Uterus (tissue), 2 donors: ENCODE data around the gene SCLY.

ENCODE experiments used
- POLR2A ChIP-seq, 2 donors: fragments of 450-650 bp; IDR thresholded peaks; one replicate each; pipeline ENCODE4 v1.6.1; 2016; ENCODE audit warnings: antibody characterized with exemption in 2 of 2, mild to moderate bottlenecking in 1 of 2, moderate library complexity in 1 of 2
- TF ChIP-seq, protein P1 (sequence below), 4 experiments: fragments of 200-600 bp in 2 of 4; fragments of 450-650 bp in 2 of 4; sonication (generic) in 2 of 4; IDR thresholded peaks; one replicate each; pipeline ENCODE4 v1.5.1; 2016 to 2019; ENCODE audit warnings: antibody characterized with exemption in 4 of 4, mild to moderate bottlenecking in 2 of 4, moderate library complexity in 1 of 4

DNA sequence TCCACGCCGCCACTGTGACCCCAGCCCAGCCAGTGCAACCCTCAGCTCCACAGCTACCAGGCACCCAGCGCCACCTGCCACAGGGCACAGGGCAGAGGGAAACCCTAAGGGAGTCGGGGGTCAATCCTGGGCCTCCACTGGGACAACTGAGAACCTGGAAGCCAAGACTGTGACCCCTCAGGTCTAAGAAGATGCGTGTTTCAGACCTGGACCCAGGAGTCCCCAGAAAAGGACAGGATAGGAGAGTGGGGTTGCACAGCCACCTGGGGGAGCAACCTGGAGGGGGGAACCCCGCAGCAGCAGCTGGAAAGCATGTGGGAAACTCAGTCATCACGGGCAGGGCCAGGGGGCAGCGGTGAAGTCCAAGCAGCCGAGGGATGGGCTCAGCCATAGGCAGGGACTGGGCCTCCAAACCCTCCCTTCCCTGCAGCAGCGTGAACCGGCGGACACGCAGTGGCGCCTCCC, 43.5 kb downstream of the SCLY start:
- TF ChIP-seq, protein P1, sequence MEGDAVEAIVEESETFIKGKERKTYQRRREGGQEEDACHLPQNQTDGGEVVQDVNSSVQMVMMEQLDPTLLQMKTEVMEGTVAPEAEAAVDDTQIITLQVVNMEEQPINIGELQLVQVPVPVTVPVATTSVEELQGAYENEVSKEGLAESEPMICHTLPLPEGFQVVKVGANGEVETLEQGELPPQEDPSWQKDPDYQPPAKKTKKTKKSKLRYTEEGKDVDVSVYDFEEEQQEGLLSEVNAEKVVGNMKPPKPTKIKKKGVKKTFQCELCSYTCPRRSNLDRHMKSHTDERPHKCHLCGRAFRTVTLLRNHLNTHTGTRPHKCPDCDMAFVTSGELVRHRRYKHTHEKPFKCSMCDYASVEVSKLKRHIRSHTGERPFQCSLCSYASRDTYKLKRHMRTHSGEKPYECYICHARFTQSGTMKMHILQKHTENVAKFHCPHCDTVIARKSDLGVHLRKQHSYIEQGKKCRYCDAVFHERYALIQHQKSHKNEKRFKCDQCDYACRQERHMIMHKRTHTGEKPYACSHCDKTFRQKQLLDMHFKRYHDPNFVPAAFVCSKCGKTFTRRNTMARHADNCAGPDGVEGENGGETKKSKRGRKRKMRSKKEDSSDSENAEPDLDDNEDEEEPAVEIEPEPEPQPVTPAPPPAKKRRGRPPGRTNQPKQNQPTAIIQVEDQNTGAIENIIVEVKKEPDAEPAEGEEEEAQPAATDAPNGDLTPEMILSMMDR (IDR thresholded peaks at IDR 0.05) = no peak
- no peak for TF ChIP-seq POLR2A (IDR thresholded peaks at IDR 0.05)
